GM19452 (cell line): ENCODE data around the gene PRDM5.
"Not testable (repeated sequence)": the region's sequence is repeated elsewhere in the genome, so short reads cannot be mapped to it uniquely, and the experiment has no call there.

Experiments used
- ATAC-seq: cut with Tn5 transposase; IDR thresholded peaks from one replicate; pipeline ENCODE4 v1.9.1; 2021; ENCODE audit not compliant: unreplicated experiment

The PRDM5 gene

DNA sequence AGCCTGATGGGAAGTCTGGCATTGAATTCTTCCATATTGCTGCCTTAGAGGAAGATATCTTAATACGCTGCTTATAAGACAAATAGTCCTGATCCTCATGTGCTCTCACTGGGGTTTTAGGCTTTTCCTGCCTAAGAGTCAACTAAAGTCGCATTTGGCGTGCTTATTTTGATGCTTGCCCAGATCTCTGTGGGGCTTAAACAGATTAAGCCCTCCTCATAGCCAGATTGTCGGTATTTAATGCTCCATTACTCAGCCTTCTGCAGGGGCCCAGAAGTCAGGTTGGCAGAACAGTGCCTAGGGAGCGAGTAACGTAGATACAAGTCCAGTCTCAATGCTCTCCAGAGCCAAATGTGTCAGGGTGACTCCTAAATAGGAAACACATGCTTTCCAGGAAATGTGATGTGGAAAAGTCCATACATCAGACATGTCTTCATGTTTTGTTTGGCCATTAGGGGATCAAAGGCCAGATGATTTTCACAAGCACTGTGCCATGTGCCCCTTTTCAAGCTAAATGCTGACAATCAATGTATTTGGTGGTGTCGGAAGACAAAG lies 262.8 kb downstream of the PRDM5 start:
- ATAC-seq: no peak

DNA sequence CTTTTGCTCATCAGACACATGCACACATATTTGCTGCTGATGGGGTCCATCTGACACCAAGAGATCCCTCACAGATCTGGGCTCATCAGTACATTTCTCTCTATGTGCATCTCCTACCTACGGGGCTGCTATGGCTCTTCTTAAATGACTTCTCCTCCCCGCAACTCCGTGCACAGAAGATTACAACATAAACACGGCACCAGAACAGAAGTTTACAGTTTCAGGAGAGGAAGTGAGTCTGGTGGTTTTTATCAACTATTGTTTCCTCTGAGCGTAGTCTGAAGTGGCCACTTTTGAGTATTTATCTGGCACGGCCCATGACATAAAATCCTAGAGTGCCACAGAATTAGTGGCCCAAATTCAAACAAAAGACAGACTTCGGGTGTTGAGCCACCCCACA lies 263.8 kb downstream of the PRDM5 start:
- no peak for ATAC-seq

GRCh38 chr4:120653804-120654573 lies 268.5 kb downstream of the PRDM5 start:
- ATAC-seq: no peak

GRCh38 chr4:120648336-120648735 lies 274.2 kb downstream of the PRDM5 start:
- ATAC-seq: not testable (repeated sequence)
